Fibroblast of the aortic adventitia (primary cell): ENCODE measurements around the gene SOCS7. TPM values are rescaled to one million over a fixed set of nuclear protein-coding genes. Genes with fewer than 3 reads are reported as not detected.
A peak's percentile ranks its signal among the peaks of the same experiment; 100 is the strongest.

ENCODE experiments used
- DNase-seq: peaks from one replicate; pipeline ENCODE4 v3.0.0-alpha.2; 2010; ENCODE audit warnings: low read depth
- H3K4me3 ChIP-seq: 2 replicates; pipeline ENCODE4 v1.5.1; 2011; ENCODE audit warnings: low read depth, mild to moderate bottlenecking, control low read depth, low read length, moderate library complexity
- CTCF ChIP-seq: IDR thresholded peaks from 2 replicates; pipeline ENCODE4 v1.5.1; 2011; ENCODE audit warnings: mild to moderate bottlenecking, low read length, control low read depth, inconsistent platforms; ENCODE audit not compliant: insufficient read depth
- total RNA-seq: library from RNA; depleted of rRNA; stranded (reverse); fragments of >200 nt; gene quantifications from 2 replicates; pipeline ENCODE4 v1.2.3, GENCODE V29; 2012; ENCODE audit warnings: low replicate concordance

Gene SOCS7
- total RNA-seq, 1 donor, result 11.7 TPM

DNA sequence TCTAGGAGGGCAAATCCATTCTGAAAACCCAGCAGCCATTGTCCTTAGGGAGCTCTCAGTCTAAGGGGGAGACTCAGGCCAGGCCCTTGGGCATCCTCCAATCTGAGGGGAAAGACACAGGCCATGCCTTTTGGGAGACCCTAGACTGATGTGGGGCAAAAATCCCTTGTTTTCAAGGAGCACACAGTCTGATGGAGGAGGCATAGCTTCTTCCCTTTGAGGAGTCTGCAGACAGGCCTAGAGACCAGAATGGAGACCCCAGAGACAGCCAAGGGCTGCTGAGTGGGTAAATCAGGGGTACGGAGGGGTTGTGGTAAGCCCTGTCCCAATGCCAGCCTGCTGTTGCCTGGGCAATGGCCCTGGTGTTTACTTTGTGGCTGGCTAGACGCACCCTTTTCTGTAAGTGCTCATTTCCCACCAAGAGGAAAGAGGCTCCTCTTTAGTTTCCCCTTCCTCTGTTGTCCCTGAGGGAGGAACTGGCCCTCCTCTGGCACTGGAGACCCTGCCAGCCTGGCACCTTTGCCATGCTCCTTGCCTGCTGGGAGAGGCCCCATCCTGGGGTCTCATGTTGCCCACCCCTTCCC is 96.0 kb downstream of the SOCS7 start:
- no peak overlapping the region for H3K4me3 ChIP-seq
- no peak for DNase-seq
- no peak for TF ChIP-seq CTCF

GRCh38 chr17:38448208-38448771 is 96.6 kb downstream of the SOCS7 start:
- H3K4me3 ChIP-seq, result no peak overlapping the region
- no peak for DNase-seq
- no peak for TF ChIP-seq CTCF

- DNase-seq, result no peak
- no peak for TF ChIP-seq CTCF
- H3K4me3 ChIP-seq, result no peak overlapping the region
These were observed 97.7 kb downstream of the SOCS7 start for GRCh38 chr17:38449364-38449763.

GRCh38 chr17:38450557-38451029 is 98.9 kb downstream of the SOCS7 start:
- no peak for TF ChIP-seq CTCF
- no peak for DNase-seq
- no peak overlapping the region for H3K4me3 ChIP-seq

GRCh38 chr17:38451030-38451839 is 99.6 kb downstream of the SOCS7 start:
- DNase-seq, result peak; percentile 61
- peak overlapping the region; percentile 56 for H3K4me3 ChIP-seq
- TF ChIP-seq CTCF, result no peak

DNA sequence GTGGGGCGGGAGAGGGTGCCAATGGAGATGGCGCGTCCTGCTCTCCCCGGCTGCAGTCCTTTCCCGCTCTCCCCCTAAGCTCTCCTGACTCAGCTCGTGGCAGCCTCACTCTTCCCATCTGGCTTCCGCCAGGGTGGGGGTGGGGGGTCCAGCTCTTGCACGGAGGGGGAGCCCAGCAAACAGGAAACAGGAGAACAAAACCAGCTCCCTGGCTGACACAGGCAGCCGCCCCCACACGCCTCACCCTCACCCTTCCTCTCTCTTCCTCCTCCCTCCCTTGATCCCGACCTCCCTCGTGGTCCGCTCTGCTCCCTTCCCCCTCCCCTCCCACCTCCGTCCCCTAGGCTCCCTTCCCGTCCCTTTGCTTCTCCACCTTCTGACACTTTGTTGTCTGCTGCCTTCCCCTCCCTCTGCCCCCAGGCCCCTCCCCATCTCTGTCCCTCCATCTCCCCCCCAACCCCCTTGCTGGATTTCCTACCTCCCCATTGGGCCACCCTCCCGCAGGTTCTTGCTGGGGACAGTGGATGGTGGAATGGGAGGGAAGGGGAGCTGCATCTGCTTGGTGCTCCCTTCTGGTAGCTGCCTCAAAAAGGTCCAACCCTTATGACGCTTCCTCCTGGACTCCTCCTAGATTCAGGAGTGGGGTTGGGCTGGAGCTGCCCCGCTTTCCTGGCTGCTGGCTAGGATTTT is 100.3 kb downstream of the SOCS7 start:
- H3K4me3 ChIP-seq, result peak overlapping the region; percentile 56
- no peak for TF ChIP-seq CTCF
- DNase-seq, result peak; percentile 83
